Kidney (tissue), 14 donors: ENCODE results near the gene ACOX3. TPM values are rescaled to one million over a fixed set of nuclear protein-coding genes. Genes with fewer than 3 reads are reported as not detected.

ENCODE experiments used
- DNase-seq, 5 donors: peaks; one replicate each; pipeline ENCODE4 v3.0.0-alpha.2; 2013 to 2020
- FAIRE-seq: peaks from 2 replicates; lab custom pipeline; 2012; peaks lifted over from hg19 to GRCh38; lab: Jason Lieb, UNC
- H3K27ac ChIP-seq, 2 donors: one replicate each; pipeline ENCODE4 v1.7.0; 2013; ENCODE audit warnings: low read depth in 2 of 2, low read length in 2 of 2, inconsistent platforms in 1 of 2
- H3K27me3 ChIP-seq: one replicate; pipeline ENCODE4 v1.7.1; 2013; ENCODE audit warnings: low read length, inconsistent platforms; ENCODE audit not compliant: control insufficient read depth, insufficient read depth
- H3K36me3 ChIP-seq, 3 donors: one replicate each; pipeline versions ENCODE4 v1.7.0 to v1.7.1; 2013; ENCODE audit warnings: low read length in 3 of 3, control low read depth in 1 of 3, inconsistent platforms in 1 of 3; ENCODE audit not compliant: insufficient read depth in 3 of 3, control insufficient read depth in 2 of 3
- H3K4me1 ChIP-seq, 3 donors: one replicate each; pipeline versions ENCODE4 v1.7.0 to v1.7.1; 2013; ENCODE audit warnings: low read length in 3 of 3, inconsistent platforms in 1 of 3, low read depth in 1 of 3; ENCODE audit not compliant: control insufficient read depth in 2 of 3, insufficient read depth in 2 of 3
- H3K4me3 ChIP-seq, 3 donors: one replicate each; pipeline versions ENCODE4 v1.7.0 to v1.8.1; 2013; ENCODE audit warnings: low read length in 3 of 3, control low read depth in 1 of 3, inconsistent platforms in 1 of 3
- H3K9ac ChIP-seq, 3 donors: one replicate each; pipeline versions ENCODE4 v1.7.0 to v1.7.1; 2013; ENCODE audit warnings: low read length in 3 of 3, control low read depth in 1 of 3, inconsistent platforms in 1 of 3
- H3K9me3 ChIP-seq, 3 donors: one replicate each; pipeline versions ENCODE4 v1.7.0 to v1.7.1; 2013; ENCODE audit warnings: low read length in 3 of 3, control low read depth in 1 of 3, inconsistent platforms in 1 of 3; ENCODE audit not compliant: control insufficient read depth in 2 of 3, insufficient read depth in 1 of 3
- intact Hi-C: fragments of 100-400 bp; cut with DNase I; formaldehyde crosslinking; loops from one replicate; pipeline ENCODE4 v1.11.1; 2022
- polyA plus RNA-seq: library from polyadenylated mRNA; stranded (reverse); fragments of 350-450 nt; fragmentation: Illumina TruSeq; extraction: RNeasy Lipid Tissue Mini Kit (QIAGEN cat#74804); gene quantifications from one replicate; pipeline ENCODE4 v1.2.3, GENCODE V29; 2014; ENCODE audit warnings: low read depth, low replicate concordance; ENCODE audit not compliant: insufficient read depth
- total RNA-seq: library from RNA; stranded (reverse); fragmentation: NEBNext Ultra II Directional; extraction: Animal tissue kit (Norgen Biotek cat#: 25700); gene quantifications from one replicate; pipeline ENCODE4 v1.2.1, GENCODE V29; 2021
- TF ChIP-seq, protein P1 (sequence below): IDR thresholded peaks from 3 replicates; pipeline ENCODE4 v1.5.1; 2012; ENCODE audit warnings: mild to moderate bottlenecking, moderate library complexity, borderline replicate concordance; ENCODE audit not compliant: insufficient read depth; ENCODE audit errors: extremely low read depth
- donor health status: control.
- donor health status: control.
- donor health status: control.
- donor health status: control.
- donor health status: control.
- donor health status: DM: yes; HTN: yes; CAD: no.
- donor health status: Normal renal cell carcinoma (clear cell type).

ACOX3 gene
- total and polyA plus RNA-seq, 2 donors from 2014 or later: 10.1 to 21.7 TPM

DNA sequence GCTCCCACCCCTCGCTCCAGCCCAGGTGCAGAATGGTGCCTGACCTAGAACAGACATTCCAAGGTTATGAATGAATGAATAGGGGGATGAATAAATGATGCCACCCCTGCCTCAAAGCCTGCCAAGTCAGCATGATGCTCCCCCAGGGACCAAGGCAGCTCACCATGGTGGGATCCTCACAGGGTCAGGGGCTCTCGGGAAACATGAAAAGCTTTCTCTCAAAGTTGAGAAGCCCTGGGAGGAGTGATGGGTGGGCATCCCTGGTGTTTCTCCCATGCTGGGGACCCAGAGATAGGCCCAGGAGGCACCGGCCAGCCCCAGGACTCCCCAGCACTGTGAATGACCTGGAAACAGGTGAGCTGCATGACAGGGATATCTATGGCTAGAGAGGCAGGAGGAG is 112.1 kb downstream of the ACOX3 start:
- Histone ChIP-seq H3K4me1 (peaks cover 0 to 6% (median 4%) of the 10 kb centered on the region in 3 donors), H3K36me3 (no peaks in the 10 kb centered on the region), H3K4me3 (no peak overlapping the region), H3K9me3 (peaks cover 0 to 10% (median 0%) of the 10 kb centered on the region in 3 donors), H3K27me3 (no peaks in the 10 kb centered on the region), H3K9ac (no peak overlapping the region), H3K27ac (no peak overlapping the region)
- FAIRE-seq: no peak
- intact Hi-C loops: no loop called here
- peak in 1 of 5 donors; percentile 15 for DNase-seq
- TF ChIP-seq, protein P1, sequence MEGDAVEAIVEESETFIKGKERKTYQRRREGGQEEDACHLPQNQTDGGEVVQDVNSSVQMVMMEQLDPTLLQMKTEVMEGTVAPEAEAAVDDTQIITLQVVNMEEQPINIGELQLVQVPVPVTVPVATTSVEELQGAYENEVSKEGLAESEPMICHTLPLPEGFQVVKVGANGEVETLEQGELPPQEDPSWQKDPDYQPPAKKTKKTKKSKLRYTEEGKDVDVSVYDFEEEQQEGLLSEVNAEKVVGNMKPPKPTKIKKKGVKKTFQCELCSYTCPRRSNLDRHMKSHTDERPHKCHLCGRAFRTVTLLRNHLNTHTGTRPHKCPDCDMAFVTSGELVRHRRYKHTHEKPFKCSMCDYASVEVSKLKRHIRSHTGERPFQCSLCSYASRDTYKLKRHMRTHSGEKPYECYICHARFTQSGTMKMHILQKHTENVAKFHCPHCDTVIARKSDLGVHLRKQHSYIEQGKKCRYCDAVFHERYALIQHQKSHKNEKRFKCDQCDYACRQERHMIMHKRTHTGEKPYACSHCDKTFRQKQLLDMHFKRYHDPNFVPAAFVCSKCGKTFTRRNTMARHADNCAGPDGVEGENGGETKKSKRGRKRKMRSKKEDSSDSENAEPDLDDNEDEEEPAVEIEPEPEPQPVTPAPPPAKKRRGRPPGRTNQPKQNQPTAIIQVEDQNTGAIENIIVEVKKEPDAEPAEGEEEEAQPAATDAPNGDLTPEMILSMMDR: no peak

DNA sequence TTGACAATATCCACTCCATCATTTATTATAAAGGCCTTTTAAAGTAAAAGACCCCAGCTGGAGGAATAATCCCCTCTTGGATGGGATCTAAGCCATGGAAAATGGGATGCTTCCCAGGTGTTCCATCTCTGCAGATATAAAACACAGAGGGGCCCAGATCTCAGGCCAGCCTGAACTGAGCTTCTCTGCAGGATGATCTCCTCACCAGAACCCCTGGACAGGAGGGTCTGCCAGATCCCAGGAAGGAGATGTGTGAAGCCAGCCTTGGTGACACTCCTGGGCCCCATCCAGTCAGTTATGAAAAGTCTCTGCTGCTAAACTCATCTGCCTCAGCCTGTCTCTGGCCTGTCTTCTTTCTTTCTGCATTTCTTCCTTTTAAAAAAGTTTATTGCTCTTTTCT is 114.3 kb downstream of the ACOX3 start:
- no peak overlapping the region for H3K9ac ChIP-seq
- H3K4me3 ChIP-seq: no peak overlapping the region
- DNase-seq: peak in 1 of 5 donors; percentile 5
- FAIRE-seq: no peak
- no peaks in the 10 kb centered on the region for H3K27me3 ChIP-seq
- peaks cover 0 to 6% (median 4%) of the 10 kb centered on the region in 3 donors for H3K4me1 ChIP-seq
- intact Hi-C loops: no loop called here
- H3K27ac ChIP-seq: no peak overlapping the region
- H3K36me3 ChIP-seq: no peaks in the 10 kb centered on the region
- H3K9me3 ChIP-seq: peaks cover 0 to 10% (median 0%) of the 10 kb centered on the region in 3 donors
- TF ChIP-seq, protein P1: no peak

DNA sequence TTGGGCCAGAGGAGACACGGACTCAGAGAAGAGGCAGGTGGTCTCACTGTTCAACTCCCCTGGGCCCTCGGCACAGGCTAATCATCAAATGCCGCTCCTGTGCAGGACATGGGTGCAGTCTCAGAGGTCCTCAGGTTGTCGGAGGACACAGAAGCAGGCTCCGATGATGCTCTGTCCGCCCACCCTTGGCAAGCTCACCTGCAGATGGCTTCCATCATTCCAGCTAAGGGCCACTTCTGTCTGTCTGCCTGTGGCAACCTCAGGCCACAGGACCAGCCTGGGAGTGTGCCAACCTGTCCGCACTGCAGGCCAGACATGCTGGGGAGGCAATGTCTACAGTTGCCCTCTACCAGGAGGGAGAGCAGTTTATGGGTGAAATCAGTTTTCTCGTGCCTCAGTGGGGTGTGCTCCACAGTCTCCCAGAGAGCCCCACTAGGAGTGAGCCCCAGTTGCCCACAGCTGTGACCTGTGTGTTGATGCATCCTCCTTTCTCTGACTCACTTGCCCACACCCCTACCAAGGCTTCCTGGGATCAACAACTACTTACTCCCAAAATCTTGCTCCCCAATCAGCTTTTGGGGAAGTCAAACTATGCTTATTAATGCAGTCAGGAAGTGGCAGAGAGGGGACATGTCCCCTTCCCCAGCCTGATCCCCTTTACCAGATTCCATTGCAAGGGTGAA is 115.1 kb downstream of the ACOX3 start:
- Histone ChIP-seq H3K9ac (no peak overlapping the region), H3K27ac (no peak overlapping the region), H3K36me3 (no peaks in the 10 kb centered on the region), H3K4me1 (peaks cover 0 to 4% (median 2%) of the 10 kb centered on the region in 3 donors), H3K9me3 (peaks cover 0 to 10% (median 0%) of the 10 kb centered on the region in 3 donors), H3K4me3 (no peak overlapping the region), H3K27me3 (no peaks in the 10 kb centered on the region)
- intact Hi-C loops: no loop called here
- DNase-seq (peak in 2 of 5 donors; percentile 28 to 59), FAIRE-seq (no peak)
- TF ChIP-seq, protein P1: no peak
